ENCODE results near the gene HSF4. TPM values are rescaled to one million over a fixed set of nuclear protein-coding genes. Genes with fewer than 3 reads are reported as not detected.

HSF4 gene
- total RNA-seq, result 10 to 100 TPM in 1 of 2 donors, 1 to 10 TPM in 1; 5.1 to 28.9 TPM
- 10 to 100 TPM; 13.1 to 62.5 TPM for polyA plus RNA-seq
- long read RNA-seq, donor 1, result 0 reads
- long read RNA-seq, donor 2, result 0 reads
- long read RNA-seq, donor 3, result 0 reads
- long read RNA-seq, donor 4, result 0 reads
- long read RNA-seq, donor 5, result 0 reads

- H3K4me3 ChIP-seq, result peak within 1 kb of the TSS; percentile 32
- H3K36me3 ChIP-seq (ENCODE audit: control insufficient read depth in 4 of 4, insufficient read depth in 4 of 4, low read length in 4 of 4), result peaks cover 0 to 5% (median 0%) of the 10 kb centered on the region in 4 donors
- peak; percentile 23 for ATAC-seq (ENCODE audit: insufficient read depth, low FRiP score)
- H3K4me1 ChIP-seq (ENCODE audit: control insufficient read depth in 5 of 5, insufficient read depth in 5 of 5, low read length in 5 of 5), result peaks cover 0 to 42% (median 12%) of the 10 kb centered on the region in 5 donors
- peaks cover 0 to 2% (median 0%) of the 10 kb centered on the region in 4 donors for H3K9me3 ChIP-seq (ENCODE audit: control insufficient read depth in 4 of 4, insufficient read depth in 3 of 4, low read length in 3 of 4)
- peaks cover 0 to 81% (median 62%) of the 10 kb centered on the region in 3 donors for H3K27me3 ChIP-seq (ENCODE audit: control insufficient read depth in 3 of 3, insufficient read depth in 3 of 3, low read length in 2 of 3)
- 2 to 3% methylated on average over 26 to 41 of the region's 41 CpGs for WGBS, 2 donors
- TF ChIP-seq CTCF (IDR thresholded peaks at IDR 0.05; ENCODE audit: control extremely low read depth, extremely low read depth), result no peak
- no peak for DNase-seq
- H3K27ac ChIP-seq (ENCODE audit: low read depth in 1 of 2, low read length in 1 of 2), result peak within 1 kb of the TSS in 1 of 2 donors; percentile 49
- no peak within 1 kb of the TSS for H3K9ac ChIP-seq (ENCODE audit: insufficient read depth in 1 of 2, low read length in 2 of 2)
These were observed at the start of gene HSF4 for GRCh38 chr16:67164599-67165061. Gene HSF4, plus strand, starts transcription at chr16:67164745. Its CDS starts 67 bp downstream, at chr16:67164812.

- no peak overlapping the region for H3K4me3 ChIP-seq
- WGBS, 2 donors, result 84 to 92% methylated on average over 2 of the region's 2 CpGs
- H3K27ac ChIP-seq (ENCODE audit: low read depth in 1 of 2, low read length in 1 of 2), result no peak overlapping the region
- no peaks in the 10 kb centered on the region for H3K9me3 ChIP-seq (ENCODE audit: control insufficient read depth in 4 of 4, insufficient read depth in 3 of 4, low read length in 3 of 4)
- no peak overlapping the region for H3K9ac ChIP-seq (ENCODE audit: insufficient read depth in 1 of 2, low read length in 2 of 2)
- TF ChIP-seq CTCF (IDR thresholded peaks at IDR 0.05; ENCODE audit: control extremely low read depth, extremely low read depth), result no peak
- ATAC-seq (ENCODE audit: insufficient read depth, low FRiP score) (no peak), DNase-seq (no peak)
- peaks cover 0 to 3% (median 1%) of the 10 kb centered on the region in 4 donors for H3K36me3 ChIP-seq (ENCODE audit: control insufficient read depth in 4 of 4, insufficient read depth in 4 of 4, low read length in 4 of 4)
- H3K4me1 ChIP-seq (ENCODE audit: control insufficient read depth in 5 of 5, insufficient read depth in 5 of 5, low read length in 5 of 5), result peaks cover 0 to 11% (median 0%) of the 10 kb centered on the region in 5 donors
- no peaks in the 10 kb centered on the region for H3K27me3 ChIP-seq (ENCODE audit: control insufficient read depth in 3 of 3, insufficient read depth in 3 of 3, low read length in 2 of 3)
These were observed 49.8 kb upstream of the HSF4 start for GRCh38 chr16:67114793-67115192.

- Histone ChIP-seq H3K36me3 (ENCODE audit: control insufficient read depth in 4 of 4, insufficient read depth in 4 of 4, low read length in 4 of 4) (peaks cover 0 to 9% (median 4%) of the 10 kb centered on the region in 4 donors), H3K27me3 (ENCODE audit: control insufficient read depth in 3 of 3, insufficient read depth in 3 of 3, low read length in 2 of 3) (no peaks in the 10 kb centered on the region), H3K4me3 (no peak overlapping the region), H3K9me3 (ENCODE audit: control insufficient read depth in 4 of 4, insufficient read depth in 3 of 4, low read length in 3 of 4) (no peaks in the 10 kb centered on the region), H3K4me1 (ENCODE audit: control insufficient read depth in 5 of 5, insufficient read depth in 5 of 5, low read length in 5 of 5) (peaks cover 0 to 4% (median 0%) of the 10 kb centered on the region in 5 donors), H3K9ac (ENCODE audit: insufficient read depth in 1 of 2, low read length in 2 of 2) (no peak overlapping the region), H3K27ac (ENCODE audit: low read depth in 1 of 2, low read length in 1 of 2) (no peak overlapping the region)
- no peak for ATAC-seq (ENCODE audit: insufficient read depth, low FRiP score)
- no peak for TF ChIP-seq CTCF (IDR thresholded peaks at IDR 0.05; ENCODE audit: control extremely low read depth, extremely low read depth)
- 73 to 81% methylated on average over 7 of the region's 7 CpGs for WGBS, 2 donors
- DNase-seq, result no peak
These were observed 48.9 kb upstream of the HSF4 start for GRCh38 chr16:67115639-67116038.

All from lung (tissue), 16 donors.